Gastrocnemius medialis (tissue), 4 donors: ENCODE measurements around the gene SLC12A7. TPM values are rescaled to one million over a fixed set of nuclear protein-coding genes. Genes with fewer than 3 reads are reported as not detected.
"Not testable (repeated sequence)": the region's sequence is repeated elsewhere in the genome, so short reads cannot be mapped to it uniquely, and the experiment has no call there.

Source experiments
- ATAC-seq, 2 donors: fragments of 150-250 bp; one replicate each; pipeline ENCODE4 v1.9.1; 2016
- DNase-seq, 2 donors: peaks; one replicate each; pipeline ENCODE4 v3.0.0-alpha.2; 2019
- H3K27ac ChIP-seq, 4 donors: fragments of 200-600 bp; sonication (generic); 1 replicate in 1 of 4; 2 replicates in 3 of 4; pipeline ENCODE4 v1.5.1; 2016 to 2018; ENCODE audit warnings: mild to moderate bottlenecking in 2 of 4, moderate library complexity in 1 of 4
- H3K27me3 ChIP-seq, 3 donors: fragments of 200-600 bp; sonication (generic) in 2 of 3; 1 replicate in 1 of 3; 2 replicates in 2 of 3; pipeline versions ENCODE4 v1.5.1 to v1.6.0; 2016 to 2019; ENCODE audit warnings: mild to moderate bottlenecking in 1 of 3, moderate library complexity in 1 of 3
- H3K36me3 ChIP-seq, 2 donors: fragments of 200-600 bp; sonication (generic) in 1 of 2; one replicate each; pipeline ENCODE4 v1.5.1; 2017 to 2018
- H3K4me1 ChIP-seq, 2 donors: fragments of 200-600 bp; sonication (generic) in 1 of 2; one replicate each; pipeline ENCODE4 v1.5.1; 2016 to 2017; ENCODE audit warnings: mild to moderate bottlenecking in 2 of 2
- H3K4me3 ChIP-seq, 4 donors: fragments of 200-600 bp; sonication (generic) in 3 of 4; 1 replicate in 1 of 4; 2 replicates in 3 of 4; pipeline ENCODE4 v1.5.1; 2016 to 2019; ENCODE audit warnings: mild to moderate bottlenecking in 2 of 4
- H3K9me3 ChIP-seq, 3 donors: fragments of 200-600 bp; sonication (generic) in 2 of 3; 1 replicate in 1 of 3; 2 replicates in 2 of 3; pipeline ENCODE4 v1.5.1; 2016 to 2019
- POLR2A ChIP-seq, 2 donors: fragments of 450-650 bp; IDR thresholded peaks; one replicate each; pipeline ENCODE4 v1.6.1; 2017; ENCODE audit warnings: antibody characterized with exemption in 2 of 2, mild to moderate bottlenecking in 2 of 2, moderate library complexity in 2 of 2
- in situ Hi-C, 4 donors: fragments of 200-750 bp; cut with MboI; loops; one replicate each; pipeline versions ENCODE4 v1.15.0 to v1.8.0; 2017; ENCODE audit warnings: low sequenced_read_pairs in 4 of 4
- intact Hi-C: fragments of 100-400 bp; cut with DNase I; formaldehyde crosslinking; loops from one replicate; pipeline ENCODE4 v1.15.1; 2023; ENCODE audit warnings: low total_unique reads
- total RNA-seq, 4 donors: library from RNA; depleted of rRNA; stranded (reverse); fragments of >200 nt; gene quantifications; one replicate each; pipeline versions ENCODE4 v1.1.0 to v1.2.3, GENCODE V29; 2016
- TF ChIP-seq, protein P1 (sequence below), 5 experiments: fragments of 450-650 bp in 3 of 5; fragments of 200-600 bp in 2 of 5; sonication (generic) in 2 of 5; IDR thresholded peaks in 4 of 5; conservative IDR thresholded peaks in 1 of 5; 1 replicate in 4 of 5; 2 replicates in 1 of 5; pipeline ENCODE4 v1.5.1; 2016 to 2019; ENCODE audit warnings: antibody characterized with exemption in 5 of 5, mild to moderate bottlenecking in 3 of 5, moderate library complexity in 3 of 5

Gene SLC12A7
- total RNA-seq, 4 donors from 2014 or later = 1.6 to 5.3 (median 3.5) TPM

DNA sequence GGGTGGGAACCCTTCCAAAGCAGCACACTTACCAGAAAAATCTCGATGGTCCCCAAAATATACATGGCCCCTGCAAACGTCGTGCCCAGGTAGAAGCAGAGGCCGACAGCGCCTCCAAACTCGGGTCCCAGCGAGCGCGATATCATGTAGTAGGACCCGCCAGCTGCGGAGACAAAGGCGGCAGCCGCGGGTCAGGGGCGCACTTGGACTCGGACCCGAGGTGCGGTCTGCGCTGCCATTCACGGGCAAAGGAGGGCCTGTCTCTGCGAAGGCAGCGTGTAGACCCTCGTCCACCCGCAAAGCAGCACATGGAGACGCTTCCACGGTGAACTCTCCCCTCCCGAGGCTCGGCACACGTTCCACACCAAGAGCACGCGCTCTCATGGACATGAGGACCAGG lies 25.0 kb downstream of the SLC12A7 start:
- H3K27ac ChIP-seq = no peak overlapping the region
- H3K4me1 ChIP-seq = no peaks in the 10 kb centered on the region
- TF ChIP-seq POLR2A (IDR thresholded peaks at IDR 0.05) = no peak
- TF ChIP-seq, protein P1, sequence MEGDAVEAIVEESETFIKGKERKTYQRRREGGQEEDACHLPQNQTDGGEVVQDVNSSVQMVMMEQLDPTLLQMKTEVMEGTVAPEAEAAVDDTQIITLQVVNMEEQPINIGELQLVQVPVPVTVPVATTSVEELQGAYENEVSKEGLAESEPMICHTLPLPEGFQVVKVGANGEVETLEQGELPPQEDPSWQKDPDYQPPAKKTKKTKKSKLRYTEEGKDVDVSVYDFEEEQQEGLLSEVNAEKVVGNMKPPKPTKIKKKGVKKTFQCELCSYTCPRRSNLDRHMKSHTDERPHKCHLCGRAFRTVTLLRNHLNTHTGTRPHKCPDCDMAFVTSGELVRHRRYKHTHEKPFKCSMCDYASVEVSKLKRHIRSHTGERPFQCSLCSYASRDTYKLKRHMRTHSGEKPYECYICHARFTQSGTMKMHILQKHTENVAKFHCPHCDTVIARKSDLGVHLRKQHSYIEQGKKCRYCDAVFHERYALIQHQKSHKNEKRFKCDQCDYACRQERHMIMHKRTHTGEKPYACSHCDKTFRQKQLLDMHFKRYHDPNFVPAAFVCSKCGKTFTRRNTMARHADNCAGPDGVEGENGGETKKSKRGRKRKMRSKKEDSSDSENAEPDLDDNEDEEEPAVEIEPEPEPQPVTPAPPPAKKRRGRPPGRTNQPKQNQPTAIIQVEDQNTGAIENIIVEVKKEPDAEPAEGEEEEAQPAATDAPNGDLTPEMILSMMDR (IDR thresholded peaks at IDR 0.05 in 4 of 5, conservative IDR thresholded peaks at IDR 0.05 in 1 of 5) = no peak
- intact Hi-C loops (no loop called here), in situ Hi-C loops (no loop called here)
- H3K36me3 ChIP-seq = no peaks in the 10 kb centered on the region
- no peaks in the 10 kb centered on the region for H3K9me3 ChIP-seq
- DNase-seq = no peak
- no peak for ATAC-seq
- H3K4me3 ChIP-seq = no peak overlapping the region
- no peaks in the 10 kb centered on the region for H3K27me3 ChIP-seq

- H3K4me1 ChIP-seq = no peaks in the 10 kb centered on the region
- no peaks in the 10 kb centered on the region for H3K27me3 ChIP-seq
- no peak for TF ChIP-seq POLR2A (IDR thresholded peaks at IDR 0.05)
- TF ChIP-seq, protein P1 (IDR thresholded peaks at IDR 0.05 in 4 of 5, conservative IDR thresholded peaks at IDR 0.05 in 1 of 5) = no peak
- no peak overlapping the region for H3K27ac ChIP-seq
- ATAC-seq (no peak), DNase-seq (no peak)
- no peak overlapping the region for H3K4me3 ChIP-seq
- peaks cover 0 to 5% of the 10 kb centered on the region in 2 donors for H3K36me3 ChIP-seq
- intact Hi-C loops = no loop called here
- no peaks in the 10 kb centered on the region for H3K9me3 ChIP-seq
- in situ Hi-C loops = no loop called here
These were observed 25.7 kb downstream of the SLC12A7 start for GRCh38 chr5:1086137-1086536.

DNA sequence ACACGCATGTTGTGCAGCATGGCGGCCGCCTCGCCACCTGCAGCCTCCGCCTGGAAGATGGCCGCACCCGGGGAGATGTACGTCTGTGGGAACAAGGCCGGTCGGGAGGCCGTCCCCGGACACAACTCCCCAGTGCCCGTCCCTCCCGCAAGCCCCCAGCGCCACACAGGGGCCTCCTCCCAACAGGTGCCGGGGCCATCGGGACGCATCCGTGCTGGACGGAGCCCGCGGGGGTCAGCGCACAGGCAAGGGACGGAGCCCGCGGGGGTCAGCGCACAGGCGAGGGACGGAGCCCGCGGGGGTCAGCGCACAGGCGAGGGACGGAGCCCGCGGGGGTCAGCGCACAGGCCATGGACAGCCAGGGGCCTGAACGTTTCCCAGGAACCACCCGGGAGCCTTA lies 26.5 kb downstream of the SLC12A7 start:
- H3K36me3 ChIP-seq = peaks cover 0 to 5% of the 10 kb centered on the region in 2 donors
- H3K9me3 ChIP-seq = no peaks in the 10 kb centered on the region
- in situ Hi-C loops (no loop called here), intact Hi-C loops (no loop called here)
- TF ChIP-seq POLR2A (IDR thresholded peaks at IDR 0.05) = no peak
- TF ChIP-seq, protein P1 (IDR thresholded peaks at IDR 0.05 in 4 of 5, conservative IDR thresholded peaks at IDR 0.05 in 1 of 5) = no peak
- no peak overlapping the region for H3K4me3 ChIP-seq
- DNase-seq (no peak), ATAC-seq (no peak)
- no peaks in the 10 kb centered on the region for H3K4me1 ChIP-seq
- no peaks in the 10 kb centered on the region for H3K27me3 ChIP-seq
- H3K27ac ChIP-seq = no peak overlapping the region

GRCh38 chr5:1083823-1084605 lies 27.8 kb downstream of the SLC12A7 start:
- intact Hi-C loops (no loop called here), in situ Hi-C loops (no loop called here)
- DNase-seq (no peak), ATAC-seq (no peak)
- Histone ChIP-seq H3K4me3 (no peak overlapping the region), H3K27me3 (no peaks in the 10 kb centered on the region), H3K9me3 (no peaks in the 10 kb centered on the region), H3K27ac (no peak overlapping the region), H3K4me1 (no peaks in the 10 kb centered on the region), H3K36me3 (peaks cover 0 to 5% of the 10 kb centered on the region in 2 donors)
- TF ChIP-seq, protein P1 (IDR thresholded peaks at IDR 0.05 in 4 of 5, conservative IDR thresholded peaks at IDR 0.05 in 1 of 5) = no peak
- TF ChIP-seq POLR2A (IDR thresholded peaks at IDR 0.05) = no peak

- in situ Hi-C loops = not testable (repeated sequence)
These were observed 28.8 kb downstream of the SLC12A7 start for GRCh38 chr5:1083026-1083425.

More at GRCh38 chr5:1083026-1083425, 28.8 kb downstream of the SLC12A7 start:
- H3K36me3 ChIP-seq, intact Hi-C loops, H3K9me3 ChIP-seq, ATAC-seq, DNase-seq, H3K4me1 ChIP-seq, H3K27me3 ChIP-seq, H3K4me3 ChIP-seq, H3K27ac ChIP-seq: not testable (repeated sequence)
